ENCODE results near the gene PRPF31. TPM values are rescaled to one million over a fixed set of nuclear protein-coding genes. Genes with fewer than 3 reads are reported as not detected.
A peak's percentile ranks its signal among the peaks of the same experiment; 100 is the strongest.

Gene PRPF31
- polyA plus RNA-seq, 1 donor = 55.9 TPM

DNA sequence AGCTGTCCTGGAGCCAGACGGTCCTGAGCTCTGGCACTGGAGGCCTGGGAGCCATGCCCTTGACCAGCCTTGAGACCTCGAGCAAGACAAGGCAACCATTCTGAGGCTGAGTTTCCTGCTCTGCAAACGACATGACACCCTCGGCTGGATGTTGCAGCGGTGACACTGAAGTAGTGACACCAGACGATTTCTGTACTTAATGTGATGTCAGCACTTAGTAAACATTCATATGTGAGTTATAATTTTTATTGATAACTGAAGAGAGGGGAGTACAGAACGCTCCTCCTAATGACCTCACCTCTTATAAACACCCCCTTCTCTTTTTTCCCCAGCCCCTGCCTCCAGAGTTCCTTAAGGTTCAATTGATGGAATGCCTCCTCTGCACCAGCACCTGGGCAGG is 7.1 kb upstream of the PRPF31 start:
- DNase-seq = no peak

- no peak for DNase-seq
These were observed 5.9 kb upstream of the PRPF31 start for GRCh38 chr19:54109651-54110050.

DNA sequence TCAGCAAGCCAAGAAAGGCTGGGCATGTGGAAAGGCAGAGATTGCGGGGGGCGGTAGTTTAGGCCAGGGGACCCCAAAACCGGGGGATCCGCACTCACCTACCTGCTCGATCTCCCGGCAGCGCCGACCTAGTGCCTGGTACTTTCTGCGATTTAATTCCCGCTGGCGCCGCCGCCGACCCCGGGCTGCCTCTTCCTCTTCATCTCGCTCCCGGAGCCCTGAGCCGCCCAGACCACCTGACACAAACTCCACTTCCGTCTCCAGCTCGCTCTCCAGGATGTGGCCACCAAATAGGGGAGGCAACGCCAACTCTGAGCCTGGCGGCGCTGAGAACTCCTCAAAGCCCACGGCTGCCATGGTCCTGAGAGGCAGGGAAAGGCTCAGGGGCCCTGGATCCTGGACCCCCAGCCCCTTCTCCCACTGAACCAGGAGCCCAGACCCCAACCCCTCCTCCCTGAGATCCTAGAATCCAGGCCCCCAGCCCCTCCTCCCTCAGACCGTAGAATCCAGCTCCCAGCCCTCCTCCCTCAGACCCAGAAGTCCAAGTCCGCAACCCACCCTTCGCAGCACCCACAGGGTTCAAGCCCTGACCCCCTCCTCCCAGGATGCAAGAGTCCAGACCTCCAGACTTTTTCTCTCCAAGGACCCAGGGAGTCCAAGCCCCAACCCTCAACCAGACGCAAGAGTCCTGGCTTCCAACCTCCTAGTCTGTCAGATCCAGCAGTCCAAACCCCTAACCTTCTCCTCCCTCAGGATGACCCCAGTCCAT is 1.0 kb upstream of the PRPF31 start:
- DNase-seq = no peak

DNA sequence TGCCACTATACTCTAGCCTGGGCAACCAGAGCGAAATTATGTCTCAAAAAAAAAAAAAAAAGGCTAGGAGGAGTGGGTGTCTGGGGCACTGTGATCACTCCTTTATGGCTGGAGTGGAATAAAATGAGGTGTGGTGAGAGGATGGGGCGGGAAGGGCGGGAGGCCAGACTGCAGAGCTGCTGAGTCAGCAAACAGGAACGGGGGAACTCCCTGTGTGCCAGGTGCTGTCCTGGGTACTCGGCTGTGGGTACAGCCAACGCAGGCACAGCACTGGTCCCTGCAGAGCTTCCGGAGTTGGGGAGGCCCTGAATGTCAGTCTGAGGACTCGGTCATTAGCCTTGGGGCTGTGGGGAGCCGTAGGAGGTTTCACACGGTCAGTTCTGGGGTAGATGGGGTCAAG is 5.7 kb downstream of the PRPF31 start:
- DNase-seq = no peak

DNA sequence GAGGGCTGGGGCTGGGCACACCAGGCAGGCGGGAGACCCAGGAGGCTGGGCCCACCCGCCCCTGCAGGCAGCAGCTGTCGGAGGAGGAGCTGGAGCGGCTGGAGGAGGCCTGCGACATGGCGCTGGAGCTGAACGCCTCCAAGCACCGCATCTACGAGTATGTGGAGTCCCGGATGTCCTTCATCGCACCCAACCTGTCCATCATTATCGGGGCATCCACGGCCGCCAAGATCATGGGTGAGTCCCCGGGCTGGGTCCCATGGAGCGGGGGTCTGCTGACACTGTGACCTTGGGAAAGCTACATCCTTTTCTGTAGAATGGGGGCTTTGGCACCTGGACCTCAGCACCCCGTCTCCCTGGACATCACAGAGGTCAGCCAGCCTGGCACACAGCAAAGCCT is 8.1 kb downstream of the PRPF31 start:
- no peak for DNase-seq

DNA sequence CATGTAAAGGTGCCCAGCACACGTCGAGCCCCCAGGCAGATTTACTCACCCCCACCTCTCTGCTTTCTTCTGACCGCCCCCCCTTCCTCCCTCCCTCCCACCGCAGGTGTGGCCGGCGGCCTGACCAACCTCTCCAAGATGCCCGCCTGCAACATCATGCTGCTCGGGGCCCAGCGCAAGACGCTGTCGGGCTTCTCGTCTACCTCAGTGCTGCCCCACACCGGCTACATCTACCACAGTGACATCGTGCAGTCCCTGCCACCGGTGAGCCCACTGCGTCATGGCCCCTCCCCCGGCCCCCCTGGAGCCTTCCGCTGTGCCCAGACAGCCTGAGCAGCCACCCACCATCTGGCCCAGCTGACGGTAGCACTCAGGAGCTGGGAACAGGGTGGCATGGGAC is 8.8 kb downstream of the PRPF31 start:
- DNase-seq = no peak

DNA sequence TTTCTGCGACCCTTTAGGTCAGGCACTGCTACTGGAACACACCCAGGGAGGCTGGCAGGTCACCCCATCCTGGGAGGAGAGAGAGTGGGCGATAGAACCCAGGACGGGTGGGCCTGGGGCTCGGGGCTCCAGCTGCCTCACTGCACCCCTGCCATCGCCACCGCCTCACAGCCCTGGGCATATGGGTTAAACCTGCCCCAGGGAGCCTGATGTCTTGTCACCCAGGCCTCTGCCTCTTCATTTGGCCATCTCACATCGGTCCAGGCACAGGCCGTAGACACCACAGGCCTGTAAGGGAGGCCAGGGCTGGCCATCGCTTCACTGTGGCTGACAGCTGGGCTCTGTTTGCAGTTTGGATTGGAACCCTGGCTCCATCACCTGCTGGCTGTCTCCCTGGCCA is 10.2 kb downstream of the PRPF31 start:
- no peak for DNase-seq

DNA sequence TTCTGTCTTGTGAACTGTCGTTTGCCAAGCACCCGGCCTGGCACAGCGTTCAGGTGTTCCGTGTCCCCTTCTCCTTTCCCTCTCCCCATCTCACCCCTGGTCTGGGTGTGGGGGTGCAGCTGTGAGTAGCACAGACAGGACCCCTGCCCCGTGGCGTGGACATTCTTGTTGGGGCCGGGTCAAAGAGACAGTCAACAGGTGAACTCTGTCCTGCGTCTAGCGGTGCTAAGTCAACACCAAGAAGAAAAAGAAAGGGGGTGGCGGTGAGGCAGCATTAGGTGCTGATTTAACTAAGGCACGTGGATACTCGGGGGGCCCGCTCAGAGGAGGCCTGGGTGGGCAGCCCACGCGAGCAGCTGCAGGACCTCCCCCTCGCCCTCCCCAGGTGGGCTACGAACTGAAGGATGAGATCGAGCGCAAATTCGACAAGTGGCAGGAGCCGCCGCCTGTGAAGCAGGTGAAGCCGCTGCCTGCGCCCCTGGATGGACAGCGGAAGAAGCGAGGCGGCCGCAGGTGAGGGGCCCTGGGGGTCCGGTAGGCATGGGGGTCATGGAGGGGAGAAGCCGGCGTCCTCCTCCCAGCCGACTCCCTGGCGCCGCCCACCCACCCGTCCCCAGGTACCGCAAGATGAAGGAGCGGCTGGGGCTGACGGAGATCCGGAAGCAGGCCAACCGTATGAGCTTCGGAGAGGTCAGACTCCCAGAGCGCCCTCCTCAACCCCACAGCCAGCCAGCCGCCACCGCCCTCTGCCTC is 12.3 kb downstream of the PRPF31 start:
- DNase-seq = no peak

DNA sequence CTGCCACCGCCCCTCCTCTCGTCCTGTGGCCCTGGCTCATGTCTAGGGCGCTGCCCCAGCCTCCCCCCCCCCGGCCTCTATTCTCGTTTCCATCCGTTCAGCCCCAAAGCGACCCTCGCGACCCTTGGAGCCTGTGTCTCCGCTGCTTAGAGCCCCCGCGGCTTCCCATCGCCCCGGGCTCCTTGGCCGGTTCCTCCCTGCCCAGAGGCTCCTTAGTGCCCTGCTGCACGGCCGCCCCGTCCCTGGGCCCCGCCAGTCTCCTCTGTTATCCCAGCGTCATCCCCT is 12.8 kb downstream of the PRPF31 start:
- no peak for DNase-seq

GRCh38 chr19:54128796-54129616 is 13.5 kb downstream of the PRPF31 start:
- no peak for DNase-seq

- DNase-seq = no peak
These were observed 14.1 kb downstream of the PRPF31 start for GRCh38 chr19:54129617-54129996.

DNA sequence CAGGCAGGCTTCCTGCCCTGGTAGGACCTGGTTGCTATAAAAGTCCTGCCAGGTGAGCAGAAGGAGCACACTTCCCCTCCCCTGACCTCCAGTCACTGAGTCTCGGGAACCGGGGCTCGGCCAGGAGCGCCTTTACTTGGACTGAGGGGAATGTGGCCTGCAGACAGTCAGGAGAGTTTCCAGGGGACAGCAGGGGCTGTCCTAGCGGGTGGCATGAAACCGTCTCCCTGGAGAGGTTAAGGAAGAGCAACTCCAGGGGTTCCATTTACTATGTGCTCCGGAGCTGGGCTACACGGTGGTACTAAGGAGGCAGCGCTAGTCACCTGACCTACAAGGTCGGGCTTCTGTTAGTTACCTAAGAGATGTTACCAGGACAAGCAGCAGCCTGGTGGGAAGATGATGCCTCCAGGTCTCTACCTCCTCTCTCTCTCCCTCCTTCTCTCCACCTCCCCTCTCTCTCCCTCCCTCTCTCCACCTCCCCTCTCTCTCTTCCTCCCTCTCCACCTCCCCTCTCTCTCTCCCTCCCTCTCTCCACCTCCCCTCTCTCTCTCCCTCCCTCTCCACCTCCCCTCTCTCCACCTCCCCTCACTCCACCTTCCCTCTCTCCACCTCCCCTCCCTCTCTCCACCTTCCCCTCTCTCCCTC is 17.9 kb downstream of the PRPF31 start:
- peak; percentile 52 for DNase-seq

DNA sequence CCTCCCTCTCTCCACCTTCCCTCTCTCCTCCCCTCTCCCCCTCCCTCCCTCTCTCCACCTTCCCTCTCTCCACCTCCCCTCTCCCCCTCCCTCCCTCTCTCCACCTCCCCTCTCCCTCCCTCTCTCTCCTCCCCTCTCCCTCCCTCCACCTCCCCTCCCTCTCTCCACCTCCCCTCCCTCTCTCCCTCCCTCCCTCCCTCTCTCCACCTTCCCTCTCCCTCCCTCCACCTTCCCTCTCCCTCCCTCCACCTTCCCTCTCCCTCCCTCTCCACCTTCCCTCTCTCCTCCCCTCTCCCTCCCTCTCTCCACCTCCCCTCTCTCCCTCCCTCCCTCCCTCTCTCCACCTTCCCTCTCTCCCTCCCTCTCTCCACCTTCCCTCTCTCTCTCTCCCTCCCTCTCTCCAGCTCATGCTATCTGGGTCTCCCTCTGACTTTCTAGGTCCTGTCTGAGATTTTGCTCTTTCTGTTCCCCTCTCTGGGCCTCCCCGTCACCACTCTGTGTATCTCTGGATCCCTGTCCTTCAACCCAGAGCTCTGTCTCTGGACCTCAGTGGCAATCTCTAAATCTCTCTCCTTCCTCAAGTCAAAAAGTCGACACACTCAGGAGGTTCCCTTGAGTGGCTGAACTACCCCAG is 18.5 kb downstream of the PRPF31 start:
- no peak for DNase-seq

GRCh38 chr19:54136086-54136863 is 20.7 kb downstream of the PRPF31 start:
- no peak for DNase-seq

DNA sequence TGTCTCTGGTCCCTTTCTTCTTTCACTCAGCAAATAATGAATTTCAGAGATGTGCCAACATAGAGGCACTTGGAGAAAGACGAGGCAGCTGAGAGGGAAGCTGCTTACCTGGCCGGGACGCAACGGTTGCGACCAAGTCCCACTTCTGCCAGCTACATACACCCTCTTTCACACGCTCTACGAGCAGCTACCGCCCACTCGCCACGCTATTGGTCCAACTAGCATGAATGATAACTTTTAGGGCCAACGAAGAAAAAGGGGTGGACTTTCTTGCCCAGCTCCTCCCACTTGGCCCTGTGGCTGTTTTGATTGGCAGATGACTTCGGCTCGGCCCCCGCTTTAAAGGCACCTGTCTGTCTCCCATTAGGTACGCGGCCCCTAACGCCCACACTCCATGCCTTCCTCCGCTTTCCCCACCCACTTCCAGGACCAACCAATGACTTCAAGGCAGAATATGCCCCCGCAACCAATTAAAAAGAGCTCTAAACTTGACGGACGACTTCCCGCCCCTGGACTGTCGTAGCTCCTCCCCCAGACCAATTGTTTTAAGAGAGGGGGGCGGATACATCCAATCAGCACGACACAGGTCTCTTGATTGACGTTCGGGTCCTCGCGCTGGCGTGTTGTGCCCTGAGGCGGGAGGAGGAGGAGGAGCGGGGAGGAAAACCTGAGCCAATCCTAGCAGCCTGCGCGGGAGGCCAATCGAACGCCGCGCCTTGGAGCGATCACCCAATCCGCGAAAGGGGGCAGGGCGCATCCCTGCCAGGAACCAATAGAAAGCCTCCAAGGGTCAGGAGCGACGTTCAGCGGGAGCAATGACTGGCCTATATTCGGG is 21.5 kb downstream of the PRPF31 start:
- peak; percentile 100 for DNase-seq

DNA sequence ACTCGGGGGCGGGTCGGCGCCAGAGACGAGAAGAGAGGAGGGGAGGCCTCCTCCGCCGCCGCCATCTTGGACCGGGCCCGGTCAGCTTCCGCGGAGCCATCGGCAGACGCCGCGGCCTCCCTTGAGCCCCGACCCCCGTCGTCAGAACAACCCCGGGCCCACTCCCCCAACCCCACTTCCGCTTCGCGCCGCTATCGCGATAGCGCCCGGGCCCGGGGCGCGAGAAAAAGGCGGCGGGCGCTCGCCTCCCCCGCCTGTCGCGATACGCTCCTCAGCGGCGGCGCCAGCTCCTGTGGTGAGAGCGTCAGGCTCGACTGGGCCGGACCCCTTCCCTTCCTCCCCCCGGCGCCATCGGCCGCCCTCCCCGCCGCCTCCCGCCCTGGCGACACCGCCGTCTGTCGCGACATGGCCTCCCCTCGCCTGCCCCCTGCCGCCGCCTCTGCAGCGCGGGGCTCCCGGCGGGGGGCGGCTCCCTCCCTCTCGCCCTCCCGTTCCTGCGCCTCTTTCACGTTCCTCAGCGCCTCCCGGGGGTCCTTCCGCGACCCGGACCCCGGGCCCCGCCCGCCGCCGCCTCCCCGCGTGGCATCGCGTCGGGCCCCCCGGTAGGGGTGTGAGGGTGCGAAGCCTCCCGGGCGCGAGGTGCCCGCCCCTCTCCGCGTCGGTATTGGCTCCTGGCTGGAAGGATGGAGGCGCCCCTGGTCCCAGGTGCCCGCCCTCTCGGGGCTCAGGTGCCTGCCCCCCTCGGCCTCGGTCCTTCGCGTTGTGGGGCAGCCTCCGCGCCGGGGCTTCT is 22.3 kb downstream of the PRPF31 start, which contains the start of gene CNOT3:
CNOT3 (plus strand) TSS at position 64 of the 790 bp plus-strand sequence. CDS start 5,217 bp downstream, outside the sequence.
- no peak for DNase-seq

DNA sequence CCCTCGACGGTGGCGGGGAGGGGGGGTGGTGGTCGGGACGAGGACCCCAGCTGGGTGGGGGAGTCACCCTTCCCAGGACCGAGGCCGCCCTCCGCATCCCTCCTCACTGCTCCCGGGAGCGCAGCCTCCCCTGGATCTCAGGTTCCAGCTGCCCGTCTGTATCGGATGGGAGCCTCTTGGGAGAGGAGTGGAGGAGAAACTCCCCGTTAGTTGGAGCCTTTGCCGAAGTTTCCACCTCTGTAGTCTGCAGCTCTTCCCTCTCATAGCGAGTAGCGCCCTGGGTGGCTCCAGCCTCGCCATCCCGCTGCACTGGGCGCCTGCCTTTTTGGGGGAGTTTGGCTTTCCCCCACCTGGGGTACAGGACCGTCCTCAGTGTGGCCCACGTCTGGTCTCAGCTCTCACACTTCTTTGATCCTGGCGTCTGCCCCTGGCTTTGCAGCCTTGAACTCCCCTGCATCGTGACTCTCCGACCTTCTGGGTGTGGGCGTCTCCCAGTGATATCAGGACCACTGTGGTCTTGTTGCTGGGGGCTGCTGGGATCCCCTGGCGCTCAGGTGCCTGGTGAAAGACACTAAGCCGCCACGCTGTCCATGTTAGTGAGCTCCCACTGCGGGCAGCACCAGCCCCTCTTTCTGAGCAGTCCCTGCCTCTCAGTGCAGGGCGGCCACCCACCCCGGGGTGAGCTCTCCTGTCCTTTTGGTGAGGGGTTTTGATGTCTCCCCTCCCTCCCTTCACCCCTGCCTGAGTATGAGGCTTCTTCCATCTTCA is 23.1 kb downstream of the PRPF31 start:
- no peak for DNase-seq

DNA sequence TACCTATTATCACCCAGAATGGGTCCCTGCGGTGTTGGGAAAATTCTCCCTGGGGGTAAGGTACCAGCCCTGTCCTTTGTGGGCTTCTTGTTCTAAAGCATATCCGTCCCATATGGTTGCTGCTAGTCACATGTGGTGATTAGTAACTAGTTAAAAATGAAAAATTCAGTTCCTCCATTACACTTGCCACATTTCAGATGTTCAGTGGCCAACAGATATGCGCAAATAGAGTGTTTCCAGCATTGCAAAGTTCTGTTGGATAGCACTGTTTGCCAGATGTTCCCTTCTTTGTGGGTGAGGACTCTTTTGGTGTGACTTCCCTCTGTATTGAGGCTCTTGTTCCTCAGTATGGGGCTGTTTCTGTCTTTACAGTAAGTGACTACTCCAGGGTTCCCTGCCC is 25.8 kb downstream of the PRPF31 start:
- no peak for DNase-seq
